AG09309 (cell line): ENCODE data around the gene XPNPEP1.

Source experiments
- DNase-seq: peaks from one replicate; pipeline ENCODE4 v3.0.0-alpha.2; 2010; ENCODE audit warnings: low read depth
- H3K4me3 ChIP-seq: 2 replicates; pipeline ENCODE4 v1.5.1; 2011; ENCODE audit warnings: mild to moderate bottlenecking, low read depth, low read length, moderate library complexity; ENCODE audit not compliant: control insufficient read depth
- TF ChIP-seq, protein P1 (sequence below): IDR thresholded peaks from 2 replicates; pipeline ENCODE4 v1.5.1; 2011; ENCODE audit warnings: mild to moderate bottlenecking, low read depth, low read length, inconsistent platforms; ENCODE audit not compliant: insufficient read depth, control insufficient read depth; ENCODE audit errors: missing control alignments

XPNPEP1 gene

DNA sequence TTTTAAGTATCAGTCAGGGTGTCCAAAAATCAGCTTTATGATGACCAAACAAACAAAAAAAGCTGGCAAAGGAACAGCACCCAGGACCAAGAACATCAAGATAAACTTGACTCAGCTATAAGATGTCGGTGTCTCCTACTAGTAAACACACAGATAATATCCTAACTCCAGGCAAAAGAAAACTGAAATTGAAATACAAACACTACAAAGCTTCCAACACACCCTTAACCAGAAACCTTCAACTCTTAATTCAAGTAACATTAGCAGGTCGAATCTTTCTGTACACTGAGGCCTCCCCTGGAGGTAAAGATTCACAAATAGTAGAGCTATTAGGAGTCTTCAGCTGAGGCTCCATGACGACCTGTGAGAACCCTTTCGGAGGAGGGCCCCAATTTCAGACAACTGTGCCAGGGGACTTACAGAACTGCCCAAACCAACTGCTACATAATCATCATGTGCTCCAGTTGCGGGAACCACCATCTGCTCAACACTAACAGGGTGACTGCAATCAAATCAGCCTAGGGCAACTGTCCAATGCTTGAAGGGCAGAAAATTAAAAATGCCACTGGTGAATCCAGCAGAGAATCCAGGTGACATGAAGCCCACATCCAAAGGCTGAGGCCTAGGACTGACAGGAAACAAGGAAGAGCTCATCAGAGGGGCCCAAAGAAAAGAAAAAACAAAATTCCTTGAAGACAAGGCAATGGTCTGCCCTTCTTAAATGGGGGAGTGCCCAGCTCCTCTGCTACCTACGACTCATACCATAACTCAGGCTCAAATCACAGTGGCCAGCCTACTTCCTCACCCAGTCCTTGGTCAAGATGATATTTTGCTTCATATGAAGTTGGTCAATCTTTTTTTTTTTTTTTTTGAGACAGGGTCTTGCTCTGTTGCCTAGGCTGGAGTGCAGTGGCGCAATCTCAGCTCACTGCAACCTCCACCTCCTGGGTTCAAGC is 20.0 kb downstream of the XPNPEP1 start:
- no peak for DNase-seq
- no peak overlapping the region for H3K4me3 ChIP-seq
- TF ChIP-seq, protein P1, sequence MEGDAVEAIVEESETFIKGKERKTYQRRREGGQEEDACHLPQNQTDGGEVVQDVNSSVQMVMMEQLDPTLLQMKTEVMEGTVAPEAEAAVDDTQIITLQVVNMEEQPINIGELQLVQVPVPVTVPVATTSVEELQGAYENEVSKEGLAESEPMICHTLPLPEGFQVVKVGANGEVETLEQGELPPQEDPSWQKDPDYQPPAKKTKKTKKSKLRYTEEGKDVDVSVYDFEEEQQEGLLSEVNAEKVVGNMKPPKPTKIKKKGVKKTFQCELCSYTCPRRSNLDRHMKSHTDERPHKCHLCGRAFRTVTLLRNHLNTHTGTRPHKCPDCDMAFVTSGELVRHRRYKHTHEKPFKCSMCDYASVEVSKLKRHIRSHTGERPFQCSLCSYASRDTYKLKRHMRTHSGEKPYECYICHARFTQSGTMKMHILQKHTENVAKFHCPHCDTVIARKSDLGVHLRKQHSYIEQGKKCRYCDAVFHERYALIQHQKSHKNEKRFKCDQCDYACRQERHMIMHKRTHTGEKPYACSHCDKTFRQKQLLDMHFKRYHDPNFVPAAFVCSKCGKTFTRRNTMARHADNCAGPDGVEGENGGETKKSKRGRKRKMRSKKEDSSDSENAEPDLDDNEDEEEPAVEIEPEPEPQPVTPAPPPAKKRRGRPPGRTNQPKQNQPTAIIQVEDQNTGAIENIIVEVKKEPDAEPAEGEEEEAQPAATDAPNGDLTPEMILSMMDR = no peak

DNA sequence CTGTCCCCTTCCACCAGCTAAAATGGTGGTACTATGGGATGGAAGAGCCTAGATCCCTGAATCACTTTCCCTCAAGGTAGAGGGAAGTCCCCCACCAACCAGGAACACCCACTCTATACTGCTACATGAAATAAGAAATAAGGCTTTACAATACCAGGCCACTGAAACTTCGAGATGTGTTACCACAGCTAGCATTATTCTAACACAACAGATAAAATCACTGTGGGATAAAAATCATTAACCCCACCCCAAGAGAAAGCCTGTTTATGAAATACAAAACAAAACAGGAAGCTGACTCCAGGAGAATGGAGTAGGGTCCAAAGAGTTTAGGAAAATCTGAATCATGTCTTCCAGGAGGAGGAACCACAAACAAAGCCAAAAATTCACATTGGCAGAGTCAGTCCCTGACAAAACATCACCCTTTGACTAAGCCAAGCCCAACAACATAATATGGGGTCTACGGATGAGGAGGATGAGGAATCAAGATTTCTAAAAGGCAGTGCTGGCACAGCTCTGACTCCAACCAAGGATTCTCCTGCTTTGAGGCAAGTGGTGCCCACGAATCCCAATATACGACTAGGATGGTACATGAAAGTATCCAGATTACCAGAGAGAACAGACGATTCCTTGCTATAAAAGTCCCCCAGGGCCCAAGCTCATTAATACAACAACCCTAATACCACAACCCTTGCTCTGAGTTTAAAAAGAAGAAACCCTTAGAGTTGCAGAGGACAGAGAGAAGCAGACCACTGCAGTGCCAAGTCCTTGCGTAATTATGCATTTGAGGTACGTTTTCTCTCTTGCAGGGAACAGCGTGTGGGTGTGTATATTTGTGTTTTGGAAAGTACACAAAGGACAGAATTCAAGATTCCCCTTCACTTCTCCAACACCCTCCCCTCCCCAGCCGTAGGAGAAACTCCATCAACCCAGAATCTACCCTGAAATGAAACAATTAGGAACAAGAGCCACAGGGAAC is 23.7 kb downstream of the XPNPEP1 start:
- no peak for DNase-seq
- TF ChIP-seq, protein P1 = no peak
- no peak overlapping the region for H3K4me3 ChIP-seq

DNA sequence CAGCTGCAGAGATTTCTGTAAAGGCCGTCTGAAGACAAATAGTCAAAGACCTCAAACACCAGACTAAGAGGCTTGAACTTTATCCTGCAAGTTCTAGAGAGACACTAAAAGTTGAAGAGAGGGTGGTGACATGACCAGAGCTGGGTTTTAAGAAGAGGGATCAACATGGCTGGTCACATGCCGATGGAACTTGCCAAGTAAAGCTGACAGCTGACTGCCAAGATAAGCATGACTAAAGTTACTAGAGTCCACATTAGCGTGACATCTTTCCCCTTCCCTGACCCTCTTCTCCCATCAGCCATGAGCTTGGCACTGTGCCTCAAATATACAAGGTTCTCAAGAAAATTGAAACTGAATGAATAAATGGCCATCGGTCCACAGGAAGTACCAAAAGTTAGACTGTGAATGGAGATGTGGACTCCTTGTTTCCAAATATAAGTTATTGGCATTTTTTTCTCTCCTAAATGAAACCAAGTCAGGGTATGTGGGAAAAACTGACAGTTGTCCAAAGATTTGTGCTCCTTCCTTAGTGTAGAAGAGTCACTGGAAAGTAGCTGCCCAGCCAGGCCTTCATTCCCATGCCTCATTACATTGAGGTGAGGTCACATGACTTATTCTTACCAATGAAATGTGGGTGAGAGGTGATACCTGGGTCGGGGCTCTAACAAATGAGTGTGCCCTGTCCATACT is 24.5 kb downstream of the XPNPEP1 start:
- TF ChIP-seq, protein P1 = no peak
- H3K4me3 ChIP-seq = no peak overlapping the region
- DNase-seq = no peak

DNA sequence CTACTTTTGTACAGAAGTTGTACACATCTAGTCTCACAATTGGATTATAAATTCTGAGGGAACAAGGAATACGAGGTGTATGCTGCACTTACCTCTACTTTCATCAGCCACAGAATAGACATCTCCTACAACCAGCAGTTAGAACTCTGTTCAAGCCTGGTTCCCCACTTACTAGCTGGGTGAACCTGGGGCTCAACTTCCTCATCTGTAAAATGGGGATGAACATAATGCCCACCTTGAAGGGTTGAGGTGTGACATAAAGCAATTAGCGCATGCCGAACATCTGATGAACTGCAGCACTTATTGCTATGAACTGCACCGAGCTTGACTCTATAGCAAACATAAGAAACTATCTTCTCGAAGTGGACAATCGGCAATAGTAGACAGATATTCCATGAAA is 25.3 kb downstream of the XPNPEP1 start:
- DNase-seq = no peak
- TF ChIP-seq, protein P1 = no peak

DNA sequence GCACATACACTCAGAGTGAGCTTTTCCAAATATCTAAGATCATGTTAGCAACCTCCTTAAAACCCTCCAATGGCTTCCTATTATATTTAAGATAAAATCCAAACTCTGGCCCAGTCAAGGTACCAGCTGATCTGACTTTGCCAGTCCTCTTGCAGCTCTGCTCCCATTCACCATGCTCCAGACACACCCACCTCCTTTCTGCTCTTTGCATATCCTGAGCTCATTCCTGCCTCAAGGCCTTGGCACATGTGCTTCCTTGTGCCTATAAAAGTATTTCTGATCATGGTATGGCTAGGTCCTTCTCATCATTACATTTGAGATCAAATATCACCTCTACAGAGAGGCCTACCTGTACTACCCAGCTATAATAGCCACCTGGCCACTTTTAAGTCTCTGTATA is 27.5 kb downstream of the XPNPEP1 start:
- DNase-seq = no peak
- H3K4me3 ChIP-seq = no peak overlapping the region
- TF ChIP-seq, protein P1 = no peak

More for the DNA sequence above, 25.3 kb downstream of the XPNPEP1 start:
- no peak overlapping the region for H3K4me3 ChIP-seq

DNA sequence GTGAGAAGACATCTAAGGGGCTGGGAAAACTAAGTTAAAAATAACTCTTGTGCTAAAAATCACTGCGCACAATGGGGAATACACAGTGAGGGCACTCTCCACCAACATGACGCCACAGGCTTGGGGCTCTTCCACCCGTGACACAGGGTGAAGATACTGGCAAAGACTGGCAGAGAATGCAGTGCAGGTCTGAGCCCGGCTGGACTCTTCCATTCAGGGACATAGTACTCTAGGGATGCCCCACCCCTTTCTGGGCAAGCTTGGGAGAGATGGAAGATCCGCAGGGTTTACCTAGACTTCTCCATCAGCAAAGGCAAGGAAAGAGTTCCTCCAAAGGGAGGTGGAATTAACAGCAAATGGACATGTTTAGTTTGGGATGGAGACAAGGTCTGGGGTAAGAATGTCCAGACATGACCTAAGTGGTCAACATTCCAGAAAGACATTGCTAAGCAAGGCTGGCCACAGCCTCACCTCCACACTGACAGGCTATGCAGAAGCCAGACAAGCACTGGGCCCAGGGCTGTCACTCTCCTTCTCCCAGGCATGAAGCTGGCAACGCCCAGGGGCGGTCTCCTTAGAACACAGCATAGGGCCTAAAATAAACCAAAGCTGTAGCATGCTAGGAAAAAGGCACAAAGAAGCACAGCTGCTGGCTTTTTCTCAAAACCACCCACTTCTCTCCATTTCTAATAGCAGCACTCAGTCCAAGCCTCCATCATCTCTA is 28.1 kb downstream of the XPNPEP1 start:
- no peak for DNase-seq
- no peak overlapping the region for H3K4me3 ChIP-seq
- TF ChIP-seq, protein P1 = no peak
